ENCODE measurements around the gene ANKRD23.
"Not testable (repeated sequence)": the region's sequence is repeated elsewhere in the genome, so short reads cannot be mapped to it uniquely, and the experiment has no call there.

ANKRD23 gene

GRCh38 chr2:96863575-96864342, 19.9 kb upstream of the ANKRD23 start:
- DNase-seq (ENCODE audit: low read depth in 2 of 2): no peak

- not testable (repeated sequence) for DNase-seq (ENCODE audit: low read depth in 2 of 2)
Measured at GRCh38 chr2:96863056-96863455, 19.2 kb upstream of the ANKRD23 start.

DNA sequence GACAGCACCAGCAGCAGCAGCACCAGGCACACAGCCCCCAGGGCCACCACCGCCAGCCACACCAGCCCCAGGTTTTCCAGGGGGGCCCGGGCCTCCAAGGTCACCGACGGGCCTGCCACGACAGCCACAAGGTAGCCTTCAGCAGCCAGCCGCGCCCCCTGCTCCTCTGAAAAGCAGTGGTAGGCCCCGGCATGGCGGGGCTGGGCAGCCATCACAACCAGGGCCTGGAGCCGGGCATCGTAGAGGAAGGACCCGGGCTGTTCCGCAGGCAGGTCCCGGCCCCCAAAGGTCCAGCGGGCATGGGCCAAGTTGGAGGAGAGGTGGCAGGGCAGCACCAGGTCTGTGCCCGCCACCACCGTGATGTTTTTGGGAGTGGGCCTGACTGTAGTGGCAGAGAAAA, 17.3 kb upstream of the ANKRD23 start:
- DNase-seq (ENCODE audit: low read depth in 2 of 2): no peak

- no peak for DNase-seq (ENCODE audit: low read depth in 2 of 2)
Measured at GRCh38 chr2:96860065-96861029, 16.5 kb upstream of the ANKRD23 start.

DNA sequence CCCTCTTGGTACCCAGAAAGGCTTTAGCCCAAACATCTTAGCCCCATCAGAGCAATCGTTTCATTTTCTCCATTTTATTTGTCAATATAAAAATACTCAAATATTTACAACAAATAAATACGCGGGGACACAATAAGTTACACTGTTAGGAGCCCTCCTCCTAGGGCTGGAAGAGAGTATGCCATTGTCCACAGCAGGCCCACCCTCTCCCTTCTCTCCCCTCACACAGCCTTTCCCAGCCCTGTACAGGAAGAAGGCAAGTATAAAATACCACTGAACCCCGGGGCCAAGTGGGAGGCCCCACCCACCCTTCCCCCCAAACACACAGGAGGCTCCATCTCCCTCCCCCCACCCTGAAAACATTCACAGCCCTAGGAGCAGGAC, 15.9 kb upstream of the ANKRD23 start:
- DNase-seq (ENCODE audit: low read depth in 2 of 2): no peak

DNA sequence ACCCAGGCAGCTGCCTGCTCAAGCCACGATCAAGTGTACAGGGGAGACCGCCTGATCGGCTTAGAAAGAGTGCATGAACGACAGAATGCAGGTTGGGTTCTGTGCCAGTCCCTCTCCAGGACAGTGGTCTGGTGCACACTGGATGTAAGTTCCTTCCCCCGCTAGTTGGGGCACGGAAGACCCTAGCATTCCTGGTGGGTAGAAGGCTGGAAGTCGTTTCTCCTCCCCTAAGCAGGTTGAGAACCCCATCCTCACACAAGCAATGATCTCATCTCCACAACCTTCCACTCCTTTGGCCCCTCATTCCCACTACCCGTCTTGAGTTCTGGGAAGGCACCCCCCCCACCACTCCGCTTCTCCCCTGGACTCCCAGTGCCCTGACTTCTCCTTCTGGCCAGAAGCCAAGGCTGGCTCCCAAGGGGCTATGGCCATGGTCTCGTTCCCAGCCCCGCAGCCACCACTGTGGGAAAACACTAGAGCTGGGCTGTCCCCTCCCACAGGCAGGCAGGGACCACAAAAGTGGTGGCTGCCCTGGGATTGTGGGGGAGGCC, 15.4 kb upstream of the ANKRD23 start:
- DNase-seq (ENCODE audit: low read depth in 2 of 2): no peak

DNA sequence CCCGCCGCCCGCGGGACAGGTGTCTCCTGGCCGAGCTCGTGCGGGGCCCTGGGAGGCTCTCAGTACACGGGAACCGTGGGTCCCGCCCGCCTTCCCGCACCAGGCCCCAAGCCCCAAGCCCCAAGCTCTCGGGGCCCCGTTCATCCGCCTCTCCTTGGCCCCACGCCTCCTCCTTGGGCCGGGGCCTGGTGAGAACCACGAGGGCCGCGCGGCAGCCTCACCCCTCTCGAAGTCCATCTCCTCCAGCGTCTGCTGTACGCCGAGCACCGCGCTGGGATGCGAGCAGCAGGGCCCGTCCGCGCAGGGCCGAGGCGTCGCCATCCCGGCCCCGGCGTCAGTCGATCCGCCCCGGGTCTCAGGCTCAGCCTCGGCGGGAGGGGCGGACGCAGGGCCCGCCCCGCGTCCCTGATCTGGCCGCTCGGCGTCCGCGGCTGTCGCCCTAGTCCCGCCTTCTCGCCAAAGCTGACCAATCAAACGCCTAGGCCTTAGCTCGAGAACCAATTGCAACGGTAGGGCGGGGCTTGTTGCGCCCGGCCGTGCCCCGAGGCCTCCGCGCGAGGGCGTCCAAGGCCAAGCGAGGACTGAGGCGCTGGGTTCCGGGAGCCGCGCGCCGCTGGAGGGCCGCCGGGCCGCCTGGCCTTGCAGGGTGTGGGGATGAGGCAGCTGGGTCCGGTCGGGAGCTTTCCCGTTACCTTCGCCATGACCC, 14.0 kb upstream of the ANKRD23 start, which contains the start of gene ANKRD39:
TSS of gene ANKRD39 (minus strand) at position 350 of the 706 bp plus-strand sequence. CDS start at position 321, 29 bp downstream.
- DNase-seq (ENCODE audit: low read depth in 2 of 2): peak; percentile 95 to 96

- DNase-seq (ENCODE audit: low read depth in 2 of 2): no peak
Measured at GRCh38 chr2:96856776-96857666, 13.2 kb upstream of the ANKRD23 start.

- no peak for DNase-seq (ENCODE audit: low read depth in 2 of 2)
Measured at GRCh38 chr2:96853321-96853720, 9.5 kb upstream of the ANKRD23 start.

- no peak for DNase-seq (ENCODE audit: low read depth in 2 of 2)
Measured at GRCh38 chr2:96852667-96853066, 8.8 kb upstream of the ANKRD23 start.

DNA sequence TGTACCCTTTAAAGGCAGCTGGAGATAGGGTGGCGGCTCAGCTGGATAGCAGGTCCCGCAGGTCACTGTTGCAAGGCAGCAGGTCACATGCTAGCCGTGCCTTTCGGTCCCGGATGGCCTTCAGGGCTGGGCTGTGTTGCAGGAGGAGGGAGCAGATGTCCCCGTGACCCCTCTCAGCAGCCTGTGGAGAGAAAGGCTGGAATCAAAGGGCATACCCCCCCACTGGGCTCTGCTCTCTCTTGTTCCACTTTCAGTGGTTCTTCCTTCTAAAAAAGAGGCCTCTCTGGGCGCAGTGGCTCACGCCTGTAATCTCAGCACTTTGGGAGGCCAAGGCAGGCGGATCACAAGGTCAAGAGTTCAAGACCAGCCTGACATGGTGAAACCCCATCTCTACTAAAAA, 4.4 kb upstream of the ANKRD23 start:
- DNase-seq (ENCODE audit: low read depth in 2 of 2): no peak

DNA sequence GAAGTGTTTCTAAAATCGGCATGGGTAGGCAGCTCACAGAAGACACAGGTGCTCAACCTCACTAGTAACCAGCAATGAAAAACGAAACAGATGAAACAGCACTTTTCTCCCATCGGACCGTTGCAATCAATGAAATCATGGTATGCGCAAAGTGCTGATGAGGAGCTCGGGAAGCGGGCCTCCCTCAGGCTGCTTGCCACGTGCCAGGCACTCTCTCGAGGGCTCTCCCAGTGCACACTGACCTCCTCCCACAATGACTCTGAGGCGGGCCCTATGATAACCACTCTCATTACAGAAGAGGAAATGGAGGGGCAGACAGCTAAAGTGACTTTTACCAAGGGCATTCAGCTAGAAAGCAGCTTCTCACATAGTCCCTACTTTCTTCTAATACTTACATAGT, 3.8 kb upstream of the ANKRD23 start:
- no peak for DNase-seq (ENCODE audit: low read depth in 2 of 2)

DNA sequence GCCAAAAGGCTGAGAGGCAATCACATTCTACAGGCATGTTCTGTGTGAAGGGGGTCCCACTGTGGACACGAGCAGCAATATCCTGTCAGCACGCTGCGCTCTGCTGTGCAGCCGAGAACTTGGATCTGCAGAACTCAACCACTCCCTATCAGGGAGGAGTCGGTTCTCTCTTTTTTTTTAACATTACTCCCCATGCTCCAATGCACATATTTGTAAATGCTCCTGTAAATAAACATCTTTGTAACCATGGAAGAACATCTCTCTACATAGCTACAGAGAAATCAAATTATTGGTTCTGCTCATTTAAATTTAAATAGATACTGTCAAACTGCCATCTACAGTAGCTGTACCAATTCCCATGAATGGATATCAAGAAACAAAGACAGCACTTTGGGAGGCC, 3.0 kb upstream of the ANKRD23 start:
- DNase-seq (ENCODE audit: low read depth in 2 of 2): no peak

DNA sequence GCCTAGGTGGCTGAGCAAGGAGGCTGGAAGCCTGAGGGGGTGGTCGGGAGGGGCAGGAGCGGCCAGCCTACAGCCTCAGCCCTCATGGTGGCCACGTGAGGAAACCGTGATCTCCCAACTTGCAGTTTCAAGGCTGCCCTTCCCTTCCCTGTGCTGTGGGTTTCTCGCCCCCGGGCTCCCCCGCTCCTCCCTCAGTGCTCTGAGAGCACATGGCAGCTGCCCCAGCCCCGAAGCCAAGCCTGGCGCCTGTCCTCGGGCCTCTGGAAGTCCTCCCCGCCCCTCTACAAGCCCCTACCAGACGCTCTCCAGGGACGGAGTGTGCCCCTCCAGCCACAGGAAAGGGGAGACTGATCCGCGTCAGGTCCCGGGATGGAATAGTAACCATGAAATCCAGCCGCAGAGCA, 586 bp upstream of the ANKRD23 start:
- DNase-seq (ENCODE audit: low read depth in 2 of 2): no peak

DNA sequence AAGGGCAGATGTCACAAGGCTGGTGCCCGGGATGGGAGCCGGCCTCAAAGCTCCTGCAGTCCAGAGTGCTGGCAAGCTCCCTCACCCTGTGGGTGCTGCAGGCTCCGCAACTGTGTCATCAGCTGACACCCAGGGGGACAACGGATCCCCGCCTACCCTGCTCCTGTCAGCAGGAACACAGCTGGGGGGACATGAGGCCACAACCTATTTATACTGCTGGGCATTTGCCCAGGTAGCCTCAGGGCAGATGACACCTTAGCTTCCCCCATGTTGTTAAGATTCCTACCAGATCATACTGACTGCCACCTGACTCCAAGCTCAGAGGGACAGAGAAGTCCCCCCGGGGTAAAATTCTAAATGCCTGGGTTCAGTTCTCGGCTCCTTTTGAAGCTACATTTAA, 1.2 kb downstream of the ANKRD23 start:
- DNase-seq (ENCODE audit: low read depth in 2 of 2): no peak

DNA sequence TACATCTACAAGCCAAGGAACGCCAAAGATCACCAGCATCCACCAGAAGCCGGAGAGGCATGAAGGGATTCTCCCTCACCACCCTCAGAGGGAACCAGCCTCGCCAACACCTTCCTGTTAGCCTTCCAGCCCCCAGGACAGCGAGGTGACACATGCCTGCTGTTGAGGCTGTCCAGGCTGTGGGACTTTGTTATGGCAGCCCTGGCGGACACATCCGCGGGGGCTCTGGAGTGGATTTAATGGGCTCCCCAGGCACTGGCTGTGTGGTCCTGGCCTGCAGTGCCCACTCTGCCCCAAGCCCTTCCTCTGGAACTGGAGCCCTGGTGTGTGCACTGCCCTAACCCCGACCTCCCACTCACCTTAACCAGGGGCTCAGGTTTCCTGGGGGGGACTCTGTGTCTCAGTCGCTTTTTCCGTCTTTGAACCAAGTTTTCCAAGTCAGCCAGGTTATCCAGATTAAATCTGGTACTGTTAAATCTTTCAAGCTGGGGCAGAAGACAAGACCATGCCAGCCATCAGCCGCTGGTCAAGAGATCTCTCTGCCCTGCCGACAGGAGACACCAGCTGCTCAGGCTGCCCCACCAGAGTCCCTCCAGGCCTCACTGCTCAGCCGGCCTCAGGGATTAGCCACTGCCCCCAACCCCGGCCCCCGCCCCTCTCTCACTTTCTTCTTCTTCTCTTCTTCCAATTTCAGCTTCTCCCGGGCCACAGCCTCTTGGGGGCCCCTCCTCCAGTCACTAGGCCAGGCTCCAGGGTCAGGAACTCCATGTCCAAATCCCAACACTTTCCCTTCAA, 1.9 kb downstream of the ANKRD23 start:
- no peak for DNase-seq (ENCODE audit: low read depth in 2 of 2)

DNA sequence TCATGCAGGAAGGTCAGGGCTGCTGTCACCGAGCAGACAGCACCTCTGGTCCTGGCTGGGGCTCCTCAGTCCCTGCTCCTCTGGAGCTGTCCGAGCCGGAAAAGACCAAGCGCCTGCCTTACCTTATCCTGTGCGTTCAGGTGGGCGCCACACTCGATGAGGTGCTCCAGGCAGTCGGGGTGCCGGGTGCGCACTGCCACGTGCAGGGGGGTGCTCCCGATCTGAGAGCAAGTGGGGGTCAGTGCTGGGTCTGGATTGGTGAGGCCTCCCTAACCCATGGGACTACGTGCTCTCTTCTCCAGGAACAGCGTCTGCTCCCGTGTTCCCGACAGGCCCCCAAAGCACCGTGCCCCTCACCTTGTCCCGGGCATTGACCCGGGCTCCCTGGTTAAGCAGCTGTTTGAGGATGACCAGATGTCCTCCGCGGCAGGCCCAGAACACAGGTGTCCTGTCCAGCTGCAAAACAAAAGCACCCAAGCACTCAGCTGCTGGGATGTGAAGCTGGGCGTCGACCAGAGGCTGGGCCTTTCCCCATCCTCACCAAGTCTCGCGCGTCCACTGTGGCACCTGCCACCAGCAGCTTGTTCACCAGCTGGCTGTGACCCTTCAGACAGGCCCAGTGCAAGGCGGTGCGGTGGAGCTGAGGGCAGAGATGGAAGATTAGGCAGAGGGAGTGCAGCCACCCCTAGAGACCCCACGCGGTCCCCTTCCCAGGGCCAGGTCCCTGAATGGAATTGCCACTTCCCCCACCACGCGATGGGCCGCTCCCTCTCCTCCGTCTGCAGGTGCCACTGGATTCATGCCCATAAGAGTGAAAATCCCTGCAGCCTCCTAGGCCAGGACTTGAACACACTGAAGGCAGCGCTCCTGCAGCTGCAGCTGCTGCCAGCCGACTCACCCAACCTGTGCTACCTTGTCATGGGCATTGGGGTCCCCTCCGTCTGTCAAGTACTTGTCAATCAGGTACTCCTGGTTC, 3.7 kb downstream of the ANKRD23 start:
- DNase-seq (ENCODE audit: low read depth in 2 of 2): no peak

DNA sequence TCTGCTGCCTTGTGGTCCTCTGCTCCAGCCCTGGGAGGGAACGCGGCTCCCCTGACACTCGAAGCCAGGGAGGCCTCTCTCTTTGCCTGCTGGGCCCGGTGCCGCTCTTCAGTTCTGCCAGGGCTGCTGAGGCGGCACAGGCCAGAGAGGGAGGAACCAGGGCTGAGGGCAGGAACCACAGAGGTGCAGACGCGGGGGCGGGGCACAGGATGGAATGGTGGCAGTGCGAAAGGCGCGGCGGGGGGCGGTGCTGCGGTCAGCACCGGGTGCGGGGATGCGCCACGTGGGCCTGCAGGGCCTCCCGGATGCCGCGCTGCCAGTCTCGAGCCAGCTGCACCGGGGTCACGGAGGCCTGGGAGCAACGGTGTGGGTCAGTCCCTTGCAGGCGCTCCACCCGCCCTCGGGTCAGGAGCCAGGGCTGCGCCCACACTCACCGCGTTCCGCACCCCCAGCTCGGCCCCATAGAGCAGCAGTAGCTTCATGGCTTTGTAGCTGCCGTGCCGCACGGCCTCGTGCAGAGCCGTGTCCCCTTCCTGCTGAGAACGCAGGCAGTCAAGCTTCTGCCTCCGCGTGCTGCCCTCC, 4.4 kb downstream of the ANKRD23 start:
- no peak for DNase-seq (ENCODE audit: low read depth in 2 of 2)

All from fibroblast of skin of left quadriceps (primary cell).